Gastrocnemius medialis (tissue), 4 donors: ENCODE data around the gene APBB2. TPM values are rescaled to one million over a fixed set of nuclear protein-coding genes. Genes with fewer than 3 reads are reported as not detected.

ENCODE experiments used
- ATAC-seq, 2 donors: fragments of 150-250 bp; one replicate each; pipeline ENCODE4 v1.9.1; 2016
- DNase-seq, 2 donors: peaks; one replicate each; pipeline ENCODE4 v3.0.0-alpha.2; 2019
- H3K27ac ChIP-seq, 4 donors: fragments of 200-600 bp; sonication (generic); 1 replicate in 1 of 4; 2 replicates in 3 of 4; pipeline ENCODE4 v1.5.1; 2016 to 2018; ENCODE audit warnings: mild to moderate bottlenecking in 2 of 4, moderate library complexity in 1 of 4
- H3K27me3 ChIP-seq, 3 donors: fragments of 200-600 bp; sonication (generic) in 2 of 3; 1 replicate in 1 of 3; 2 replicates in 2 of 3; pipeline versions ENCODE4 v1.5.1 to v1.6.0; 2016 to 2019; ENCODE audit warnings: mild to moderate bottlenecking in 1 of 3, moderate library complexity in 1 of 3
- H3K36me3 ChIP-seq, 2 donors: fragments of 200-600 bp; sonication (generic) in 1 of 2; one replicate each; pipeline ENCODE4 v1.5.1; 2017 to 2018
- H3K4me1 ChIP-seq, 2 donors: fragments of 200-600 bp; sonication (generic) in 1 of 2; one replicate each; pipeline ENCODE4 v1.5.1; 2016 to 2017; ENCODE audit warnings: mild to moderate bottlenecking in 2 of 2
- H3K4me3 ChIP-seq, 4 donors: fragments of 200-600 bp; sonication (generic) in 3 of 4; 1 replicate in 1 of 4; 2 replicates in 3 of 4; pipeline ENCODE4 v1.5.1; 2016 to 2019; ENCODE audit warnings: mild to moderate bottlenecking in 2 of 4
- H3K9me3 ChIP-seq, 3 donors: fragments of 200-600 bp; sonication (generic) in 2 of 3; 1 replicate in 1 of 3; 2 replicates in 2 of 3; pipeline ENCODE4 v1.5.1; 2016 to 2019
- CTCF ChIP-seq, 5 experiments: fragments of 450-650 bp in 3 of 5; fragments of 200-600 bp in 2 of 5; sonication (generic) in 2 of 5; IDR thresholded peaks in 4 of 5; conservative IDR thresholded peaks in 1 of 5; 1 replicate in 4 of 5; 2 replicates in 1 of 5; pipeline ENCODE4 v1.5.1; 2016 to 2019; ENCODE audit warnings: antibody characterized with exemption in 5 of 5, mild to moderate bottlenecking in 3 of 5, moderate library complexity in 3 of 5
- POLR2A ChIP-seq, 2 donors: fragments of 450-650 bp; IDR thresholded peaks; one replicate each; pipeline ENCODE4 v1.6.1; 2017; ENCODE audit warnings: antibody characterized with exemption in 2 of 2, mild to moderate bottlenecking in 2 of 2, moderate library complexity in 2 of 2
- in situ Hi-C, 4 donors: fragments of 200-750 bp; cut with MboI; loops; one replicate each; pipeline versions ENCODE4 v1.15.0 to v1.8.0; 2017; ENCODE audit warnings: low sequenced_read_pairs in 4 of 4
- intact Hi-C: fragments of 100-400 bp; cut with DNase I; formaldehyde crosslinking; loops from one replicate; pipeline ENCODE4 v1.15.1; 2023; ENCODE audit warnings: low total_unique reads
- total RNA-seq, 4 donors: library from RNA; depleted of rRNA; stranded (reverse); fragments of >200 nt; gene quantifications; one replicate each; pipeline versions ENCODE4 v1.1.0 to v1.2.3, GENCODE V29; 2016

Gene APBB2
- total RNA-seq, 4 donors from 2014 or later: 14.3 to 20.5 (median 14.5) TPM

- no peak for ATAC-seq
- Histone ChIP-seq H3K9me3 (no peaks in the 10 kb centered on the region), H3K4me1 (no peaks in the 10 kb centered on the region), H3K27me3 (no peaks in the 10 kb centered on the region), H3K27ac (no peak overlapping the region), H3K4me3 (no peak overlapping the region), H3K36me3 (no peaks in the 10 kb centered on the region)
- no peak for DNase-seq
- in situ Hi-C loops (no loop called here), intact Hi-C loops (no loop called here)
- TF ChIP-seq POLR2A (IDR thresholded peaks at IDR 0.05): no peak
- no peak for TF ChIP-seq CTCF (IDR thresholded peaks at IDR 0.05 in 4 of 5, conservative IDR thresholded peaks at IDR 0.05 in 1 of 5)
Measured at GRCh38 chr4:40888933-40889332, 325.4 kb downstream of the APBB2 start.

- DNase-seq (peak in 1 of 2 donors; percentile 21), ATAC-seq (peak; percentile 64 to 82)
- Histone ChIP-seq H3K27ac (peak overlapping the region in 2 of 4 donors; percentile 7 to 19), H3K4me3 (no peak overlapping the region), H3K36me3 (no peaks in the 10 kb centered on the region), H3K27me3 (no peaks in the 10 kb centered on the region), H3K4me1 (no peaks in the 10 kb centered on the region), H3K9me3 (no peaks in the 10 kb centered on the region)
- in situ Hi-C loops: no loop called here
- TF ChIP-seq CTCF (IDR thresholded peaks at IDR 0.05 in 4 of 5, conservative IDR thresholded peaks at IDR 0.05 in 1 of 5) (no peak), POLR2A (IDR thresholded peaks at IDR 0.05) (no peak)
- intact Hi-C loops: no loop called here
Measured at GRCh38 chr4:40887764-40888131, 326.6 kb downstream of the APBB2 start.

GRCh38 chr4:40886931-40887763 lies 327.2 kb downstream of the APBB2 start:
- ATAC-seq: no peak
- H3K4me3 ChIP-seq: no peak overlapping the region
- DNase-seq: no peak
- intact Hi-C loops: no loop called here
- H3K27ac ChIP-seq: peak overlapping the region in 1 of 4 donors; percentile 7
- H3K27me3 ChIP-seq: no peaks in the 10 kb centered on the region
- no peaks in the 10 kb centered on the region for H3K9me3 ChIP-seq
- no peaks in the 10 kb centered on the region for H3K36me3 ChIP-seq
- TF ChIP-seq POLR2A (IDR thresholded peaks at IDR 0.05) (no peak), CTCF (IDR thresholded peaks at IDR 0.05 in 4 of 5, conservative IDR thresholded peaks at IDR 0.05 in 1 of 5) (no peak)
- in situ Hi-C loops: no loop called here
- H3K4me1 ChIP-seq: no peaks in the 10 kb centered on the region

- in situ Hi-C loops (no loop called here), intact Hi-C loops (no loop called here)
- no peak for ATAC-seq
- no peak for DNase-seq
- no peaks in the 10 kb centered on the region for H3K9me3 ChIP-seq
- TF ChIP-seq POLR2A (IDR thresholded peaks at IDR 0.05): no peak
- TF ChIP-seq CTCF (IDR thresholded peaks at IDR 0.05 in 4 of 5, conservative IDR thresholded peaks at IDR 0.05 in 1 of 5): no peak
- H3K36me3 ChIP-seq: peaks cover 0 to 3% of the 10 kb centered on the region in 2 donors
- H3K4me3 ChIP-seq: no peak overlapping the region
- no peaks in the 10 kb centered on the region for H3K27me3 ChIP-seq
- H3K4me1 ChIP-seq: no peaks in the 10 kb centered on the region
- H3K27ac ChIP-seq: no peak overlapping the region
Measured at GRCh38 chr4:40881851-40882250, 332.5 kb downstream of the APBB2 start.
